ENCODE results near the gene ATP1B3. TPM values are rescaled to one million over a fixed set of nuclear protein-coding genes. Genes with fewer than 3 reads are reported as not detected.

ATP1B3 gene
- total RNA-seq, 1 experiment from 2014 or later, result 250 TPM

DNA sequence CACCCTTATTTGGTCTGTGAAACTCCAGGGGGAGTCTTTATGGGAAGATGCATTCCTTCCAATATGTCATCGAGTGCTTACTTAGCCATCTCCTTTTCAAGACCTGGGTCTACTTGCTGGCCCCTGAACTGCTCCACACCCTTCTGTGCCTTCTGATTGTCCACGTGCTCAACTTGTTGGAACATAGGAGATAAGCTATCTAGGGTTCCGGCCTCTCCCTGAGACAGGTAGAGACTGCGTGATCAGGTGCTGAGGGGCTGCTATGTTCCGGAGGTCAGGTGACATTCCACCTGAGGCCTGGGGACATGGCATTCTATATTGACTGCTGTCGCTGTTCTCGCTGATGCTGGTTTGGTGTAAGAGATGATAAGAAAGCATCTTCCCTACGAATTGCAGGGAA lies 65.6 kb downstream of the ATP1B3 start:
- Histone ChIP-seq H2BK12ac (ENCODE audit: insufficient read length, low read depth, low read length) (no peak overlapping the region), H4K8ac (replicated peaks; ENCODE audit: insufficient read length, low read depth, low read length) (no peak overlapping the region), H3K9ac (ENCODE audit: extremely low read depth, insufficient read length, low read length) (no peak overlapping the region), H3K79me1 (ENCODE audit: insufficient read depth, low read depth, low read length, poor library complexity, severe bottlenecking) (no peaks in the 10 kb centered on the region), H3K9me3 (ENCODE audit: control insufficient read depth, low read depth, low read length) (no peaks in the 10 kb centered on the region), H3K14ac (ENCODE audit: insufficient read depth, low read length) (no peak overlapping the region), H3K23ac (ENCODE audit: insufficient read length, low read depth, low read length) (no peak overlapping the region), H2BK20ac (ENCODE audit: low read depth, low read length, poor library complexity, severe bottlenecking) (no peak overlapping the region), H2BK15ac (ENCODE audit: low read depth, low read length) (no peak overlapping the region), H4K91ac (ENCODE audit: insufficient read length, low read depth, low read length) (no peak overlapping the region), H2BK5ac (ENCODE audit: insufficient read length, low read length) (no peak overlapping the region), H3K27ac (ENCODE audit: insufficient read length, low read depth, low read length) (no peak overlapping the region), H2AFZ (ENCODE audit: low read length) (no peak overlapping the region), H3K27me3 (ENCODE audit: insufficient read depth, low read length) (no peaks in the 10 kb centered on the region), H2AK5ac (ENCODE audit: insufficient read length, low read length) (no peak overlapping the region), H3K56ac (ENCODE audit: insufficient read length, low read depth, low read length) (no peak overlapping the region), H3T11ph (ENCODE audit: low read length) (no peak overlapping the region), H4K5ac (ENCODE audit: insufficient read length, low read depth, low read length) (no peak overlapping the region), H3K23me2 (ENCODE audit: insufficient read length, low read depth, low read length, poor library complexity, severe bottlenecking) (no peaks in the 10 kb centered on the region), H3K18ac (ENCODE audit: insufficient read length, low read depth, low read length) (no peak overlapping the region), H3K4me1 (ENCODE audit: insufficient read depth, low read length) (no peaks in the 10 kb centered on the region), H4K20me1 (ENCODE audit: control insufficient read depth, insufficient read depth, insufficient read length) (no peaks in the 10 kb centered on the region), H3K79me2 (ENCODE audit: insufficient read depth, low read length) (no peaks in the 10 kb centered on the region), H3K4ac (ENCODE audit: low read depth, low read length) (no peak overlapping the region), H3K4me2 (ENCODE audit: insufficient read depth, insufficient read length, low read length) (no peak overlapping the region), H2BK120ac (ENCODE audit: low read depth, low read length, poor library complexity, severe bottlenecking) (no peak overlapping the region)
- Mint-ChIP-seq H3K27me3 (ENCODE audit: low read depth) (no peaks in the 10 kb centered on the region), H3K36me3 (ENCODE audit: insufficient read depth in 1 of 3, low read depth in 3 of 3) (no peaks in the 10 kb centered on the region; a peak in 1 of 7 replicates), H3K27ac (no peak overlapping the region), H3K4me3 (no peak overlapping the region), H3K4me1 (peaks cover 8 to 10% of the 10 kb centered on the region in 2 experiments), H3K9me3 (no peaks in the 10 kb centered on the region)
- no CpG with 5 or more reads among the region's 8 CpGs for WGBS (ENCODE audit: extremely low coverage, insufficient read length, low lambda C conversion rate)
- DNase-seq, result no peak
- TF ChIP-seq, protein P1, sequence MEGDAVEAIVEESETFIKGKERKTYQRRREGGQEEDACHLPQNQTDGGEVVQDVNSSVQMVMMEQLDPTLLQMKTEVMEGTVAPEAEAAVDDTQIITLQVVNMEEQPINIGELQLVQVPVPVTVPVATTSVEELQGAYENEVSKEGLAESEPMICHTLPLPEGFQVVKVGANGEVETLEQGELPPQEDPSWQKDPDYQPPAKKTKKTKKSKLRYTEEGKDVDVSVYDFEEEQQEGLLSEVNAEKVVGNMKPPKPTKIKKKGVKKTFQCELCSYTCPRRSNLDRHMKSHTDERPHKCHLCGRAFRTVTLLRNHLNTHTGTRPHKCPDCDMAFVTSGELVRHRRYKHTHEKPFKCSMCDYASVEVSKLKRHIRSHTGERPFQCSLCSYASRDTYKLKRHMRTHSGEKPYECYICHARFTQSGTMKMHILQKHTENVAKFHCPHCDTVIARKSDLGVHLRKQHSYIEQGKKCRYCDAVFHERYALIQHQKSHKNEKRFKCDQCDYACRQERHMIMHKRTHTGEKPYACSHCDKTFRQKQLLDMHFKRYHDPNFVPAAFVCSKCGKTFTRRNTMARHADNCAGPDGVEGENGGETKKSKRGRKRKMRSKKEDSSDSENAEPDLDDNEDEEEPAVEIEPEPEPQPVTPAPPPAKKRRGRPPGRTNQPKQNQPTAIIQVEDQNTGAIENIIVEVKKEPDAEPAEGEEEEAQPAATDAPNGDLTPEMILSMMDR (conservative IDR thresholded peaks at IDR 0.05), result no peak

Measured in H9 (cell line).